Testis (tissue), 3 donors: Measurements from ENCODE around the gene TUBB. TPM values are rescaled to one million over a fixed set of nuclear protein-coding genes. Genes with fewer than 3 reads are reported as not detected.

Experiments used
- DNase-seq: peaks from one replicate; pipeline ENCODE4 v3.0.0-alpha.2; 2019
- H3K27ac ChIP-seq, 2 donors: fragments of 200-600 bp; sonication (generic); one replicate each; pipeline ENCODE4 v1.5.1; 2019
- H3K27me3 ChIP-seq: fragments of 200-600 bp; sonication (generic); one replicate; pipeline ENCODE4 v1.5.1; 2019
- H3K36me3 ChIP-seq: fragments of 200-600 bp; sonication (generic); one replicate; pipeline ENCODE4 v1.5.1; 2017; ENCODE audit warnings: low read depth; ENCODE audit errors: missing control alignments
- H3K4me1 ChIP-seq: fragments of 200-600 bp; sonication (generic); one replicate; pipeline ENCODE4 v1.5.1; 2019
- H3K4me3 ChIP-seq, 2 donors: fragments of 200-600 bp; sonication (generic); one replicate each; pipeline ENCODE4 v1.5.1; 2017 to 2019
- H3K9me3 ChIP-seq: fragments of 200-600 bp; sonication (generic); one replicate; pipeline ENCODE4 v1.5.1; 2017
- POLR2A ChIP-seq: fragments of 450-650 bp; IDR thresholded peaks from one replicate; pipeline ENCODE4 v1.6.1; 2017; ENCODE audit warnings: antibody characterized with exemption, mild to moderate bottlenecking, moderate library complexity
- WGBS, 2 donors: methylation state at CpG; one replicate each; pipeline ENCODE4 v1.1.5; 2018; 5-methylcytosine and 5-hydroxymethylcytosine counted together
- intact Hi-C: fragments of 100-400 bp; cut with DNase I; formaldehyde crosslinking; loops from one replicate; pipeline ENCODE4 v1.15.1; 2023; ENCODE audit warnings: low total_unique reads
- polyA plus RNA-seq: library from polyadenylated mRNA; stranded (reverse); fragments of 350-450 nt; fragmentation: Illumina TruSeq; extraction: RNeasy Lipid Tissue Mini Kit (QIAGEN cat#74804); gene quantifications from one replicate; pipeline ENCODE4 v1.2.3, GENCODE V29; 2014; ENCODE audit warnings: low read depth, low replicate concordance; ENCODE audit not compliant: insufficient read depth
- small RNA-seq, 2 donors: library from RNA; depleted of rRNA; stranded (forward); fragments of <200 nt; gene quantifications; one replicate each; pipeline ENCODE3, GENCODE V24; 2016
- total RNA-seq, 2 donors: library from RNA; depleted of rRNA; stranded (reverse); fragments of >200 nt; gene quantifications; one replicate each; pipeline ENCODE4 v1.2.3, GENCODE V29; 2016
- TF ChIP-seq, protein P1 (sequence below), 3 experiments: fragments of 450-650 bp in 2 of 3; fragments of 200-600 bp in 1 of 3; sonication (generic) in 1 of 3; IDR thresholded peaks; one replicate each; pipeline ENCODE4 v1.5.1; 2016 to 2019; ENCODE audit warnings: antibody characterized with exemption in 3 of 3, mild to moderate bottlenecking in 2 of 3, moderate library complexity in 1 of 3

The TUBB gene
- total and polyA plus RNA-seq, 3 donors from 2014 or later: 173 to 309 (median 252) TPM

DNA sequence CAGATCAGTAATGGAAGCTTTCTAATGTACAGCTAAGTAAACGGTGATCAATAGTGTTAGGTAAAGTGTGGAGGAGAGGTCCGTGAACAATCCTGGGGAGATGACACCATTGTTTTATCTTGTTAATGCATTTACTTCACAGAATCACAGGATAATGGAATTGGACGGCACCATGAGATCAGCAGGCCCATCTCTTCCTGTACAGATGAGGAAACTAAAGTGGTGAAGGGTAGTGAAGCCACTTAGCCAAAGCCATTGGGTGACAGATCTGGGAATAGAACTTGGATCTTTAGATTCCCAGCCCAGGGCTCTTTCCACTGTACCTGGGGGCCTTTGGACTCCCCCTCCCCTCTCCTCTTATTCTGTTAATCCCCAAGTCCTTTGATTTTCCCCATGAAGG, 50.4 kb downstream of the TUBB start:
- intact Hi-C loops: no loop called here
- Histone ChIP-seq H3K27ac (no peak overlapping the region), H3K4me3 (no peak overlapping the region), H3K36me3 (no peaks in the 10 kb centered on the region), H3K9me3 (no peaks in the 10 kb centered on the region), H3K27me3 (no peaks in the 10 kb centered on the region), H3K4me1 (peaks cover 3% of the 10 kb centered on the region)
- TF ChIP-seq, protein P1, sequence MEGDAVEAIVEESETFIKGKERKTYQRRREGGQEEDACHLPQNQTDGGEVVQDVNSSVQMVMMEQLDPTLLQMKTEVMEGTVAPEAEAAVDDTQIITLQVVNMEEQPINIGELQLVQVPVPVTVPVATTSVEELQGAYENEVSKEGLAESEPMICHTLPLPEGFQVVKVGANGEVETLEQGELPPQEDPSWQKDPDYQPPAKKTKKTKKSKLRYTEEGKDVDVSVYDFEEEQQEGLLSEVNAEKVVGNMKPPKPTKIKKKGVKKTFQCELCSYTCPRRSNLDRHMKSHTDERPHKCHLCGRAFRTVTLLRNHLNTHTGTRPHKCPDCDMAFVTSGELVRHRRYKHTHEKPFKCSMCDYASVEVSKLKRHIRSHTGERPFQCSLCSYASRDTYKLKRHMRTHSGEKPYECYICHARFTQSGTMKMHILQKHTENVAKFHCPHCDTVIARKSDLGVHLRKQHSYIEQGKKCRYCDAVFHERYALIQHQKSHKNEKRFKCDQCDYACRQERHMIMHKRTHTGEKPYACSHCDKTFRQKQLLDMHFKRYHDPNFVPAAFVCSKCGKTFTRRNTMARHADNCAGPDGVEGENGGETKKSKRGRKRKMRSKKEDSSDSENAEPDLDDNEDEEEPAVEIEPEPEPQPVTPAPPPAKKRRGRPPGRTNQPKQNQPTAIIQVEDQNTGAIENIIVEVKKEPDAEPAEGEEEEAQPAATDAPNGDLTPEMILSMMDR (IDR thresholded peaks at IDR 0.05): no peak
- DNase-seq: no peak
- WGBS, 2 donors: 85 to 97% methylated on average over 3 of the region's 3 CpGs

DNA sequence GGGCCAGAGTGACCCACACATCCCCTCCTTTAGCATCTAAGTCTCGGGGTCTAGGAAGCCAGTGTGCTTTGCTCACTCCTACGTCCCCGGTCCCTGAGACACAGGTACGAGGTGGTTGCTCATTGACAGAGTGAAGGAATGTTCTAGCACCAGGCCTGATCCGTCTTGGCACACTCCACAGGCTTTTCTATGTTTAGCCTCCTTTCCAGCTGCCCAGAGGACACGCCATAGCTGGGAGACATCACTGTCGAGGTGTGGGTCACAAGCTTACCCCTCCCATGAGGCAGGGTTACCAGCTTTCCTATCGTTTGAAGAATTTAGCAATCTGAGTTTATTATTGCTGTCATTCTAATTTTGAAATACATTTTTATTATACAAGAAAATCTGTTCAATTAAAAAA, 54.5 kb downstream of the TUBB start:
- intact Hi-C loops: no loop called here
- H3K4me1 ChIP-seq: peaks cover 19% of the 10 kb centered on the region
- no peak overlapping the region for H3K27ac ChIP-seq
- WGBS, 2 donors: 78 to 83% methylated on average over 7 to 8 of the region's 8 CpGs
- H3K4me3 ChIP-seq: no peak overlapping the region
- H3K36me3 ChIP-seq: no peaks in the 10 kb centered on the region
- H3K9me3 ChIP-seq: no peaks in the 10 kb centered on the region
- TF ChIP-seq, protein P1 (IDR thresholded peaks at IDR 0.05): no peak
- TF ChIP-seq POLR2A: no peak
- no peak for DNase-seq
- H3K27me3 ChIP-seq: no peaks in the 10 kb centered on the region

Small RNA genes lying within 50 kb of the gene (small RNA-seq; reads per million reads assigned to genes)
- gene RF00019: 0 reads per million in 2 donors
- gene RN7SL353P: 0 reads per million in 2 donors

Other genes with a start within 250 kb of the TUBB start
- 100 to 1,000 TPM in 1 of 2 donors, 10 to 100 TPM in 1; 90.2 to 145 TPM for gene HLA-E, start 230.8 kb upstream of the TUBB start, total RNA-seq
- 253 TPM for gene HLA-E, start 230.8 kb upstream of the TUBB start, polyA plus RNA-seq
- gene GNL1, start 163.9 kb upstream of the TUBB start, total RNA-seq: 10 to 100 TPM; 68.7 to 72.8 TPM
- gene GNL1, start 163.9 kb upstream of the TUBB start, polyA plus RNA-seq: 205 TPM
- gene PRR3, start 163.1 kb upstream of the TUBB start, total RNA-seq: 10 to 100 TPM; 11.2 to 22.9 TPM
- 11.0 TPM for gene PRR3, start 163.1 kb upstream of the TUBB start, polyA plus RNA-seq
- 10 to 100 TPM; 63.2 to 67.1 TPM for gene ABCF1, start 148.9 kb upstream of the TUBB start, total RNA-seq
- gene ABCF1, start 148.9 kb upstream of the TUBB start, polyA plus RNA-seq: 104 TPM
- gene PPP1R10, start 103.1 kb upstream of the TUBB start, total RNA-seq: 10 to 100 TPM; 50.8 to 72.7 TPM
- 47.4 TPM for gene PPP1R10, start 103.1 kb upstream of the TUBB start, polyA plus RNA-seq
- gene MRPS18B, start 102.5 kb upstream of the TUBB start, total RNA-seq: 10 to 100 TPM; 36.1 to 49.5 TPM
- 54.5 TPM for gene MRPS18B, start 102.5 kb upstream of the TUBB start, polyA plus RNA-seq
- 10 to 100 TPM; 20.7 to 36.4 TPM for gene ATAT1, start 93.5 kb upstream of the TUBB start, total RNA-seq
- 29.4 TPM for gene ATAT1, start 93.5 kb upstream of the TUBB start, polyA plus RNA-seq
- 10 to 100 TPM; 17.8 to 22.0 TPM for gene C6orf136, start 73.2 kb upstream of the TUBB start, total RNA-seq
- 26.0 TPM for gene C6orf136, start 73.2 kb upstream of the TUBB start, polyA plus RNA-seq
- gene DHX16, start 47.3 kb upstream of the TUBB start, total RNA-seq: 10 to 100 TPM; 68.0 TPM
- 109 TPM for gene DHX16, start 47.3 kb upstream of the TUBB start, polyA plus RNA-seq
- 1 to 10 TPM; 9.0 to 9.3 TPM for gene PPP1R18, start 33.7 kb upstream of the TUBB start, total RNA-seq
- gene PPP1R18, start 33.7 kb upstream of the TUBB start, polyA plus RNA-seq: 24.9 TPM
- gene NRM, start 29.4 kb upstream of the TUBB start, total RNA-seq: 10 to 100 TPM in 1 of 2 donors, 1 to 10 TPM in 1; 9.5 to 10.5 TPM
- 26.6 TPM for gene NRM, start 29.4 kb upstream of the TUBB start, polyA plus RNA-seq
- 10 to 100 TPM; 56.6 to 79.3 TPM for gene MDC1, start 3.1 kb upstream of the TUBB start, total RNA-seq
- 155 TPM for gene MDC1, start 3.1 kb upstream of the TUBB start, polyA plus RNA-seq
- 10 to 100 TPM; 84.1 to 88.1 TPM for gene FLOT1, start 22.3 kb downstream of the TUBB start, total RNA-seq
- gene FLOT1, start 22.3 kb downstream of the TUBB start, polyA plus RNA-seq: 169 TPM
- gene IER3, start 24.2 kb downstream of the TUBB start, total RNA-seq: 1 to 10 TPM; 1.4 to 7.7 TPM
- 11.1 TPM for gene IER3, start 24.2 kb downstream of the TUBB start, polyA plus RNA-seq
- 10 to 100 TPM; 94.6 to 97.6 TPM for gene DDR1, start 164.2 kb downstream of the TUBB start, total RNA-seq
- gene DDR1, start 164.2 kb downstream of the TUBB start, polyA plus RNA-seq: 33.8 TPM
- 10 to 100 TPM; 23.0 to 30.6 TPM for gene GTF2H4, start 187.9 kb downstream of the TUBB start, total RNA-seq
- gene GTF2H4, start 187.9 kb downstream of the TUBB start, polyA plus RNA-seq: 38.1 TPM
- 10 to 100 TPM; 36.5 to 45.5 TPM for gene VARS2, start 193.9 kb downstream of the TUBB start, total RNA-seq
- 31.4 TPM for gene VARS2, start 193.9 kb downstream of the TUBB start, polyA plus RNA-seq
- not detected for gene SFTA2, start 211.8 kb downstream of the TUBB start, total RNA-seq
- 0.94 TPM for gene SFTA2, start 211.8 kb downstream of the TUBB start, polyA plus RNA-seq
- gene MUCL3, start 220.6 kb downstream of the TUBB start, total RNA-seq: under 1 TPM in 1 of 2 donors, not detected in 1; 0.19 TPM
- gene MUCL3, start 220.6 kb downstream of the TUBB start, polyA plus RNA-seq: 0.45 TPM